Ecto neural progenitor cell (in vitro differentiated cells): ENCODE measurements around the gene FAM234B.
"Not testable (repeated sequence)": the region's sequence is repeated elsewhere in the genome, so short reads cannot be mapped to it uniquely, and the experiment has no call there.

ENCODE experiments used
- DNase-seq: peaks from one replicate; pipeline ENCODE4 v3.0.0-alpha.2; 2018; ENCODE audit warnings: low spot score

The FAM234B gene

DNA sequence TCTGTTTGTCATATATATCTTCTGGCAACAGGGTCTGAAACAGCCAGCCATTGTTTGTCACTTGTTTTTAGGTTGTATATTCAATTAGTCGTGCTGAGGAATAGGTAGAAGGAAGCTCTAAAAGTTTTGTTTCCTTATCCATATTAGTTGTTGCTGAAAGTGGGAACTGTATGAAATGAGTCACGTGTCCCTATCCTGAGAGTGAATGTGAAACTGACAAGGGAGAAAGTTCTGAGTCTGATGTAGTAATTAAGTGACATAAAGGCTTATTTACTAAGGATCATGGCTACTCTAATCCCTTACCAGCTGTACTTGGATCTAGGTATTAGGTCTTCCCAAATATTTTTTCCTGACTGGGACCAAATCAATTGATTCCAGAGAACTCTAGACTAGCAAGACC is 16.4 kb downstream of the FAM234B start:
- DNase-seq, result no peak

DNA sequence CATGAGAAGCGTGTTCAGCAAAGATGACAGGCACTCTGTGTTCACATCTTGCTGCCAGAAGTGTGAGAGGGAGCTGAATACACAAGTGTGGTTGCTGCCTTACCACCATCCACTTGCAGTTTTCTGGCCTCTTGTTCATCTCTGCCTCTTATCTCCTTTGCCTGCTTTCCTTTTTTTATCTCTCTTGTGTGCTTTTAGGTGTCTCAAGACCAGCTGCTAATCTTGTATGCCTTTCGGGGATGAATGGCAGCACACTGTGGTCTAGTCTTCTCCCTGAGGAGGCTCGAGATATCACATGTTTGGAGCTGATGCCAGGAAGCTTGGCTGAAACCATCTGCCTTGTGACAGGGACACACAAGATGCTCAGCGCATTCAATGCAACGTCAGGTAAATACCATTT is 17.2 kb downstream of the FAM234B start:
- DNase-seq, result no peak

DNA sequence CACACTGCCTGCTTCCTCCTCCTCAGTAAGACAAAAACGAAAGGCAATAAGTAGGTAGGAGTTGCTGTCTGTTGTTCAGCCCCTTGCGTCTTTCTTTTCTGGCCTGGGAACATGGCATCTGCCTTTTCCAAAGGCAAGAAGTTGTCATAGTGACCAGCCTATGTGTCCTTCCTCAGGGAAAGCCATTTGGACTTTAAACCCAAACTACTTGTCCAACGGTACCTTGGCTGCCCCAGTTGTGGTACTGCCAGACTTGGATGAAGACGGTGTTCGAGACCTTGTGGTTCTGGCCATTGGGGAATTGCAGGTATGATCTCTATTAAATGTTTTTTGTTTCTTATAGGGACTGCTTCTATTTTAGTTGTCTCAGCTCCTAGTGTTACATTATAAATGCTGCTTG is 18.5 kb downstream of the FAM234B start:
- DNase-seq, result no peak

- no peak for DNase-seq
Observed at GRCh38 chr12:13066014-13066413, 21.8 kb downstream of the FAM234B start.

GRCh38 chr12:13066459-13066858 is 22.3 kb downstream of the FAM234B start:
- no peak for DNase-seq

- no peak for DNase-seq
Observed at GRCh38 chr12:13067322-13067721, 23.1 kb downstream of the FAM234B start.

- DNase-seq, result no peak
Observed at GRCh38 chr12:13069380-13069779, 25.2 kb downstream of the FAM234B start.

DNA sequence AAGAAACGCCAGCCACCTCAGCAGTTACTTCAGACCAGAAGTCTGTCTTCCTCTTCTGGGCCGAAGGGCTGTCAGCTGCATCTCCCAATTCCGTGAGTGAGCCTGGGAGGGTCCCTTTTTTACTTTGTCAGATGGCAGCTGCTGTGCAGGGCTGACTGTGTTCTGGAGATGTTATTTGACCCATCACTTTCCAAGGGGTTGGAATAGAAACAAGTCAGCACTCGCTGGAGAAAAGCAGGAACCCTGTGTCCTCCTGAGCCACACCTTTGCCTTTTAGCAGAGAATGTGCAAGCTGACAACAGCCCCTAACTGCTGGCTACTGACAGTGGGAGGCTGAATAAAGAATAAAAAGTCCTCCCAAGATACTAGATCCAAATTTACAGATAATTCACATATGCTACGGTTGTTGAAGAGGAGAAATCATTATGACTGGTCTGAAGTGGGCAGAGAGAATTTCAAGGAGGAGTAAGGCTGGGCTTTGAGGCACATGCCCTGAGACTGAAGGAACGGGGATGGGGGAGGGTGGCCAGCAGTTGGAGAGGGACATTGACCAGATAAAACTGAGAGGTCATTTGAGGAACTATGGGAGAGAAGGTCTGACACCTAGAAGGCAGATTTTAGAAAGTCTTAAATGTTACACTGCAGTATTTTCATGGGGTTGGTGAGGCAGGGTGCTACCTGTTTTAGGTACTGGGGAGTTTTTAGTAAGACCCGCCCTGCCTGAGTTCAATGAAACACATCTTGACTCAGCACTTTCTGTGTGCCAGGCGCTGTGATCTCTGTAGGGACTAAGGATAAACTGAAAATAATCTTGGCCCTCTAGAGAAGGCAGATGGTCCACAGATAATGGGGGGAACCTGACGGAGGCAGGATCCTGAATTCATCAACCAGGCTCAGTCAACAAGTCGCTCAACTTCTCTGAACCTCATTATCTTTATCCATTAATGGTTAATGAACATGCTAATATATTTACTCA is 27.4 kb downstream of the FAM234B start:
- DNase-seq, result no peak

- DNase-seq, result no peak
Observed at GRCh38 chr12:13073173-13073572, 29.0 kb downstream of the FAM234B start.

DNA sequence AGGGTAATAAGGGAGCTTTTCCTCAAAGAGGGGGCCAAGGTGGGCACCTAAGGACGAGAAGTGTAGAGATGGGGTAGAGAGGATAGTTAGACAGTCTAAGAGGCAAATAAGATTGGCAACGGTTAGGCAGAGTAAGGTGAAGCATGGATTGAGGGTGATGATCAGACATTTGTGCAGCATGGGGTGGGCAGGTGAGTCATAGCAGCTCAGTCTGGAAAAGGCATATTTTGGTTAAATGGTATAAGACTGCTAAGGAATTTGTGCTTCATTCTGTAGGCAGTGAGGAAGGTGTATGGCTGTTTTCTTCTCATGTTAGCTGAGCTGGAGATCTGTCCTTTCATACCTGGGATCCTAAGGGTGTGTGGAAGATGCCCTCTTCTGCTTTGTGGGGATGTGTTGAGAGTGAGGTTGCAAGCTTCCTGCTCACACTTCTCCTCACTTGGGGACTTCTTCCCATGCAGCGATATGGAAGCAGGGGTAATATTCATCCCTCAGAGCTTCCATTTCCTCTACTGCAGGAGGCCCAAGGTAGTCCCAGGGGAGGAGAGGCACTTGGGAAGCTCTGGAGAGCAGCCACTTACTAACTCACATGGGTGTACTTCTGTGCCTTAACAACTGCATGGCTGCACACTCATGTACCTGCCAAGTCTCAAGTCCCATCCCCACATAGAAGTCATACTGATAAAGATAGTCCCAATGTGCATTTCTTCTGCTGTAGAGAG is 30.4 kb downstream of the FAM234B start:
- no peak for DNase-seq

- no peak for DNase-seq
Observed at GRCh38 chr12:13075118-13075480, 30.9 kb downstream of the FAM234B start.

DNA sequence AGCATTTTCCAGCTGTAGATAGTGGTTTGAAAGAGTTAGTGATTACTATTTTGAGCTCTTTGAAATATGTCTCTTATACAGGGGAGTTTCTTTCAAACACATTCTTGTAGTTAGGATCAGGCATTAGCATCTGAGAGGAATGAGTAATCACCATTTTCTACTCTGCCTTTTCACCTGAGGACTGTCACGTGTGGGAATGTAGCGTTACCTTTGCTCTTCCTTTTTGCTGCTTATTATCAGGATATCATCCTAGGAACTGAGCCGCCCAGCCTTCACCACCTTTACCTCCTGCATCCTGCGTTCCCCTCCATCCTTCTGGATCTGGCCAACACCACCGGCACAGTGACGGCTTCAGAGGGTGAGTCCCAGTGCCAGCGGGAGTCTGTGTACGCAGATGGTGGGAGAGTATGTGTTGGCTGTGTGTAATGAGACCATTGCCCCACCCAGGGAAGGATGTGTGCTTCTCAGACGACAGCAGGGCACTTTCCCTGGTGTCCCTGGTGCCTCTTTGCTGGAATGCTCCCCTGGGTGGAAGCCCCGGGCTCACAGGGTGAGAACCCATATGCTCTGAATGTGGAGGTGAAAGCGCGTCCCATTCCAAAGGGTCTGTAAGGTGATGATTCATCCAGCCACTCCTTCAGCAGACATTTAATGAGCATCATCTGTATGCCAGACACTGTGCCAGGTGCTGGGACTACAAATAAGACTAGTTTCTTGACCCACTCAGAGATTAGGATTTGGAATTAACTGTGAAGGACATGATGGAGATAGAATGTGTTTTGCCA is 31.8 kb downstream of the FAM234B start:
- no peak for DNase-seq

DNA sequence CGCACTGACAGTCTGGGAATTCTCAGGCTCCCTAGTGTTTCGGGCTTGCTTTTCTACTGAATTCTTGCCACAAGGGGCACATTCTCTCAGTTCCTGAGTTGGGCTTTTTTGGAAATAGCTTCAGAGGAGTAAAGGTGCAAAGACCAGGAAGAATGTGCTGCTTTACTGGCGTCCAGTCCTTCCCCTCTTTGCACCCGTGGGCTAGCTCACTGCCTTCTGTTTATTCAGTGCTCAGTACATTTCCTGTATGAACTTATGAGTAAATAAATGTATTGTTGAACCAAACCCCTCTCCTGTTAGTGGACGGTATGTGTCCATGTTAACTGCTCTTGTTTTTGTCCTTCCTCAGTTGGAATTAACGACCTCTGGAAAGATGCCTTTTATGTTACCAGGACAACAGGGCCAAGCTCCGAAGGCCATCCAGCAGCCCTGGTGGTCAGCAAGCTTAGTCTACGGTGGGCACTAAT is 35.3 kb downstream of the FAM234B start:
- DNase-seq, result no peak

DNA sequence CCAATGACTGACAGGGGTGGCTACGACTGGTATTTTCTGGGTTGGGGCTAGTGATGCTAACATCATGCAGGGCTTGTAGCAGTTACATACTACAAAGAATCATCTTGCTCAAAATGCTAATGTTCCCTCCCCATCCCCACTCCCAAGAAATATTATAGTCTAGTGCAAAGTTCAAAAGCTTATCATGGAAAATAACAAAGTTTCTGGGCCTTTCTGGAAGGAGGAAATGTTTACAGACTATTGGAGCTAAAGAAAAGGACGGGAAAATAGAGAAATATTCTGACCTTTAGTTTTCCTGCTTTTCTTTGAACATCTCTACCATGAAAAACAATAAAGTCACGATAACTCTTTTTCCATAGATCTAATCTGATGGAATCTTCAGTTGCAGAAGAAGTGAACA is 36.1 kb downstream of the FAM234B start:
- DNase-seq, result no peak

DNA sequence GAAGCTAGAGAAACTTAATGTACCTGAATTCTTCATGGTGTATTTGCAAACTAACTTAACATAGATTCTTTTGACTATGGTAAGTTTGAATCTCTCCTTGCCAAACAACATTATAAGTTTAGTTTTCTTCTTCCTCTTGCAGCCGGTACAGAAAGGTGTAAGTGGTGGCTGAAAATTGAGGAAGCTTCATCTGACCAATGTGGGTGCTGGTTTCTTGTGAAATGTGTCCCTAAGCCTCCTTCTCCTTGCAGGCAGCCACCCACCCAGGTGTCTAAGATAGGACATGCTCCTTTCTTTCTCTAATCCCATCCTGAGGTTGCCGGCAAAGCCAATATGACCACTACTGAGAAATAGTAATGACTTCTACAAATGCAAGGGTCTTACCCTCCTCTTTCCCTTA is 38.7 kb downstream of the FAM234B start:
- DNase-seq, result no peak

- DNase-seq, result not testable (repeated sequence)
Observed at GRCh38 chr12:13083638-13084037, 39.5 kb downstream of the FAM234B start.

- no peak for DNase-seq
Observed at GRCh38 chr12:13084898-13085640, 40.9 kb downstream of the FAM234B start.

DNA sequence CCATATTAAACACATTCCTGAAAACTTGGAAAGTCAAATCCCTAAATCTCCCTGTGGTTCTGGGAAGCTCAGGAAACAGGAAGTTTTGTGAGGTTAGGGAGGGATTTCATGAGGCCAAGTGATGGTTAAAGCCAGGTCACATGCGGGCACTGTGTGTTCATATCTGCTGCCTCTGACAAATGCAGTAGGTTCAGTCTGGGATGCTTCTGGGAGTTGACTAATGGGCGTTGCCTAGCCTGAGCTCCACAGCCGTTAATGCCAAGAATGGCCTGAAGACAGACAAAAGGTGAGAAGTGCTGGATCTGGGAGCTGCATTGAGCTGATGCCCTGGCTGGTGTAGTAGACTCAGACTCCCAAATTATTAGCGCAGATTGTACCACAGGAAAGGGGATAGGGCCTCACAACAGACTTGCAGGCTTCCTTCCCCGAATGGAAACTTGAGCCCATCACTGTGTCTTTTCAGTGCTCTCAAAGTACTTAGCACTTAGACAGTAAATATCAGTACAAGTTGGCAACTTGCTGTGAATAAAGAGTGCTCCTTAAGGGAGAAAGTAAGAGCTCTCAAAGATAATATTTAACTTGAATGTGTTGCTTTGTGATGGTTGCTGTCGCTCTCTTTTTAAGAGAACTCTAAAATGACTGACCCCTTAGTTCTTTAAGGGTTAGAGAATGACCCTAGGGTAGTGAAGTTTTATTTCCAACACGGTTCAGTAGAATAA is 41.9 kb downstream of the FAM234B start:
- no peak for DNase-seq

DNA sequence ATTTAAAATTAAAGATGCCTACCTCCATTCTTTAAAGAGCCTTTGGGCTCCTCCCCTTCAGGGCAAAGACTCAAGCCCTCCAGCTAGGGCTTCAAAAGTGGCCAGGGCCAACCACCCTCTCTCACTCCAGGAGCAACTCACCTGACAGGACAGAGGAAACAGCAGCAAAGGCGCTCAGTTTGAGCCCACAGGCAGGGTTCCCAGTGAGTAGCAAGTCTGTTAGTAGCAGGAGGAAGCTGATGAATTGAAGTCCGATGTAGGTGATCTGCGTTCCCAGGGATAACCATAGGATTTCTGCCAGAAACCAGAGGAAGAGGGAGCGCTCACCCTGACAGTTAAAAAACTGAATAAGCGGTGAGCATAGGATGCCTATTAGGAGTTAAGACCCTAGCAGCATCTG is 43.6 kb downstream of the FAM234B start:
- no peak for DNase-seq

GRCh38 chr12:13088496-13088895 is 44.3 kb downstream of the FAM234B start:
- no peak for DNase-seq

GRCh38 chr12:13090054-13090453 is 45.9 kb downstream of the FAM234B start:
- no peak for DNase-seq
